BJ (cell line): Measurements from ENCODE around the gene ATP8A1. TPM values are rescaled to one million over a fixed set of nuclear protein-coding genes. Genes with fewer than 3 reads are reported as not detected.

ENCODE experiments used
- CTCF ChIA-PET: fragments of 350-600 bp; formaldehyde crosslinking; extraction: SDS; loops from one replicate; lab custom pipeline; 2021; ENCODE audit warnings: antibody characterized with exemption, inconsistent platforms; lab: Yijun Ruan, JAX
- POLR2A ChIA-PET: fragments of 300-600 bp; sonication (Branson Sonifier 250); formaldehyde crosslinking; extraction: SDS; loops from one replicate; lab custom pipeline; 2021; ENCODE audit warnings: antibody characterized with exemption; lab: Charles Lee
- DNase-seq: peaks from one replicate; pipeline ENCODE4 v3.0.0-alpha.2; 2011; ENCODE audit warnings: low read depth
- H3K27me3 ChIP-seq: 2 replicates; pipeline ENCODE4 v1.6.0; 2011; ENCODE audit warnings: low read length; ENCODE audit not compliant: control insufficient read depth, insufficient read depth
- H3K36me3 ChIP-seq: 2 replicates; pipeline ENCODE4 v1.5.1; 2011; ENCODE audit warnings: low read length; ENCODE audit not compliant: control insufficient read depth, insufficient read depth
- H3K4me3 ChIP-seq: 2 replicates; pipeline ENCODE4 v1.5.1; 2011; ENCODE audit warnings: low read depth, mild to moderate bottlenecking, control low read depth, low read length
- polyA plus RNA-seq: library from polyadenylated mRNA; depleted of rRNA; stranded (reverse); fragments of >200 nt; gene quantifications from 2 replicates; pipeline ENCODE4 v1.2.3, GENCODE V29; 2011
- TF ChIP-seq, protein P1 (sequence below): IDR thresholded peaks from 2 replicates; pipeline ENCODE4 v1.5.1; 2011; ENCODE audit warnings: low read depth, mild to moderate bottlenecking, control low read depth, inconsistent platforms, low read length, moderate library complexity; ENCODE audit not compliant: insufficient read depth

The ATP8A1 gene
- polyA plus RNA-seq, 1 experiment: 0.02 TPM

DNA sequence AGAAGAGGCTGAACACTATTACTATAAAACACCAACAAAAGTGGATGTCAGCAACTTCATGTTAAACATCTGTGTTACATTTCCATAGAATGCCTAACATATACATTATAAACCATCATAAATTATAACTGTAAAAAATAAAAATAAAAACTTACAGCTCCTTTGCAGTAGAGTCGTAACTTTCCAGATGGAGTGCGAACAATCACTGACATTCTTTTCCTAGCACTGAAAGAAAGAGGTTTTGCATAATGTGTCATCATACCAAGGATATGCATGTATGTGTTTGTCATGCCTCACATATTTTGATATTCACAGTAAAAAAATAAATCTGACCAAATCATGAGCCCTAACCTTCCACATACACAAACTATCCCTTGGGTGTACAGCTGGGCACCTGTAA is 113.1 kb downstream of the ATP8A1 start:
- TF ChIP-seq, protein P1, sequence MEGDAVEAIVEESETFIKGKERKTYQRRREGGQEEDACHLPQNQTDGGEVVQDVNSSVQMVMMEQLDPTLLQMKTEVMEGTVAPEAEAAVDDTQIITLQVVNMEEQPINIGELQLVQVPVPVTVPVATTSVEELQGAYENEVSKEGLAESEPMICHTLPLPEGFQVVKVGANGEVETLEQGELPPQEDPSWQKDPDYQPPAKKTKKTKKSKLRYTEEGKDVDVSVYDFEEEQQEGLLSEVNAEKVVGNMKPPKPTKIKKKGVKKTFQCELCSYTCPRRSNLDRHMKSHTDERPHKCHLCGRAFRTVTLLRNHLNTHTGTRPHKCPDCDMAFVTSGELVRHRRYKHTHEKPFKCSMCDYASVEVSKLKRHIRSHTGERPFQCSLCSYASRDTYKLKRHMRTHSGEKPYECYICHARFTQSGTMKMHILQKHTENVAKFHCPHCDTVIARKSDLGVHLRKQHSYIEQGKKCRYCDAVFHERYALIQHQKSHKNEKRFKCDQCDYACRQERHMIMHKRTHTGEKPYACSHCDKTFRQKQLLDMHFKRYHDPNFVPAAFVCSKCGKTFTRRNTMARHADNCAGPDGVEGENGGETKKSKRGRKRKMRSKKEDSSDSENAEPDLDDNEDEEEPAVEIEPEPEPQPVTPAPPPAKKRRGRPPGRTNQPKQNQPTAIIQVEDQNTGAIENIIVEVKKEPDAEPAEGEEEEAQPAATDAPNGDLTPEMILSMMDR: no peak
- H3K27me3 ChIP-seq: no peaks in the 10 kb centered on the region
- POLR2A ChIA-PET: no interaction called here
- no peak for DNase-seq
- no peak overlapping the region for H3K4me3 ChIP-seq
- CTCF ChIA-PET: no interaction called here
- H3K36me3 ChIP-seq: no peaks in the 10 kb centered on the region

DNA sequence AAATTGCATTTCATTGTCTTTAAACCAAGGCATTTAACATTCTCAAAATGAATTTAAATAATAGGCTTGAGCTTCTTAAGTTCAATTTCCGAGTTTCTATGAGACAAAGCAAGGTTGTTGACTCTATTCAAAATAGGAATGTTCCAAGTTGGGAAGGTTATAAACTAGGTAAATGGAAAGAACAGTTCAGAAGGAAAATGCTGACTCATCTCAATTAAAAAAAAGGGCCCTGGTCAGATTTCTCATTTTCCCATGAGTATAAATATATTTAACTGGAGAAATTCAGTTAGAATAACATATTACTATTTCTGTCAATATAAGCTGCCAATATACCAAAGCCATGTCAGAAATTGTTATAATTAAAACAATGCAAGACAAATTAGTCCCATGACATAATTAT is 113.8 kb downstream of the ATP8A1 start:
- no peak for DNase-seq
- no peaks in the 10 kb centered on the region for H3K27me3 ChIP-seq
- H3K4me3 ChIP-seq: no peak overlapping the region
- no peaks in the 10 kb centered on the region for H3K36me3 ChIP-seq
- TF ChIP-seq, protein P1: no peak
- CTCF ChIA-PET: no interaction called here
- POLR2A ChIA-PET: no interaction called here

DNA sequence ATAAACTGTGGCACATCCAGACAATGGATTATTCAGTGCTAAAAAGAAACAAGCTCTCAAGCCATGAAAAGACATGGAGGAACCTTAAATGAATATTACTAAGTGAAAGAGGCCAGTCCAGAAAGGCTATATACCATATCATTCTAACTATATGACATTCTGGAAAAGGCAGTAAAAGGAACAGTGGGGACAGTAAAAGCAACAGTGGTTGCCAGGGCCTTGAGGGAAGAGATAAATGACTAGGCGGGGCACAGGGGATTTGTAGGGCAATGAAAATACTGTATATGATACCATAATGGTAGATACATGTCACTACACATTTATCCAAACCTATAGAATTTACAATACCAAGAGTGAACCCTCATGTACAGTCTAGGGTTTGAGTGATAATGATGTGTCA is 115.3 kb downstream of the ATP8A1 start:
- CTCF ChIA-PET: no interaction called here
- no peak for DNase-seq
- POLR2A ChIA-PET: no interaction called here

DNA sequence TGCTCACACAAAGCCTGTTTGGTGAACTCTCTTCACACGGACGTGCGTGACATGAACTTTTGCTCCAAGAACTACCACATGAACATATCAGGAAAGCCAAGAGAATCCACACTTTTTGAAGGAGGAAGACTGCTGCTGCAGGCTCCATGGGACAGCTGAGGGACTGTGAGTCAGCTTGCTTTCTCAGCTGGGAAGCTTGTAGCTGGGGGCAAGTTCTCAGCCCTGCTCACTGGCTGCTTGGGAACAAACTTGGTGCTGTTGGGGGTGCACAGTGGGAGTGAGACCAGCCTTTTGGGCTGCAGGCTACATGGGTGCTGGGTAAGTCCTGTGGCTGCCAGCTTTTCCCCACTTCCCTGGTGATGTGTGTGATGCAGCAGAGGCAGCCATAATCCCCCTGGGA is 123.9 kb downstream of the ATP8A1 start:
- Histone ChIP-seq H3K4me3 (no peak overlapping the region), H3K36me3 (no peaks in the 10 kb centered on the region), H3K27me3 (no peaks in the 10 kb centered on the region)
- TF ChIP-seq, protein P1: no peak
- CTCF ChIA-PET: interaction anchor here (3.4 kb wide), 1 partner anchor 13 kb away, joined by 15 read pairs; no protein-coding TSS in a partner anchor
- POLR2A ChIA-PET: no interaction called here
- DNase-seq: no peak

More for the DNA sequence above, 115.3 kb downstream of the ATP8A1 start:
- TF ChIP-seq, protein P1: no peak
- no peak overlapping the region for H3K4me3 ChIP-seq
- H3K27me3 ChIP-seq: no peaks in the 10 kb centered on the region
- no peaks in the 10 kb centered on the region for H3K36me3 ChIP-seq

DNA sequence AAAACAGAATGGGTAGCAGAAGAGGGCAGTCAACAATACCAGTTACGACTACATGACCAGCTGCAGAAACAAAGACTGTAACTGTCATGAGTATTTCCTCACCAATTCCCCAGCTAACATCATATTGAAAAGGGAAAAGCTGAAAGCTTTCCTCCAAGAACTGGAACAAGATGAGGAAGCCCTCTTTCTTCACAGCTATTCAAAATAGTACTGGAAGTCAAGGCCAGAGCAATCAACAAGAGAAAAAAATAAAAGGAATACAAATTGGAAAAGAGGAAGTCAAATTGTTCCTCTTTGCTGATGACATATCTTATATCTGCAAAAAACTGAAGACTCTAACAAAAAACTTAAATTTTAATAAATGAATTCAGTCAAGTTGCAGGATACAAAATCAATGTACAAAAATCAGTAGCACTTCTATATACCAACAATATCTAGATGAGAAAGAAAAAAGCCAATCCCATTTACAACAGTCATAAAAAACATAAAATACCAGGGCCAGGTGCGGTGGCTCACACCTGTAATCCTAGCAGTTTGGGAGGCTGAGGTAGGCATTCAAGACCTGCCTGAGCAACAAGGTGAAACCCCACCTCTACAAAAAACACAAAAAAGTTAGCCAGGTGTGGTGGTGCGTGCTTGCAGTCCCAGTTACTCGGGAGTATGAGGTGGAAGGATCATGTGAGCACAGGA is 125.4 kb downstream of the ATP8A1 start:
- H3K4me3 ChIP-seq: no peak overlapping the region
- POLR2A ChIA-PET: no interaction called here
- no peaks in the 10 kb centered on the region for H3K27me3 ChIP-seq
- no peak for DNase-seq
- TF ChIP-seq, protein P1: no peak
- CTCF ChIA-PET: no interaction called here
- H3K36me3 ChIP-seq: no peaks in the 10 kb centered on the region
